ENCODE data around the gene IER3. TPM values are rescaled to one million over a fixed set of nuclear protein-coding genes. Genes with fewer than 3 reads are reported as not detected.

The IER3 gene
- total and polyA plus RNA-seq, 2 of the 8 experiments (the other 6 are each of a cell fraction or from before 2014, with no cell fraction given): 11.9 to 26.5 TPM

DNA sequence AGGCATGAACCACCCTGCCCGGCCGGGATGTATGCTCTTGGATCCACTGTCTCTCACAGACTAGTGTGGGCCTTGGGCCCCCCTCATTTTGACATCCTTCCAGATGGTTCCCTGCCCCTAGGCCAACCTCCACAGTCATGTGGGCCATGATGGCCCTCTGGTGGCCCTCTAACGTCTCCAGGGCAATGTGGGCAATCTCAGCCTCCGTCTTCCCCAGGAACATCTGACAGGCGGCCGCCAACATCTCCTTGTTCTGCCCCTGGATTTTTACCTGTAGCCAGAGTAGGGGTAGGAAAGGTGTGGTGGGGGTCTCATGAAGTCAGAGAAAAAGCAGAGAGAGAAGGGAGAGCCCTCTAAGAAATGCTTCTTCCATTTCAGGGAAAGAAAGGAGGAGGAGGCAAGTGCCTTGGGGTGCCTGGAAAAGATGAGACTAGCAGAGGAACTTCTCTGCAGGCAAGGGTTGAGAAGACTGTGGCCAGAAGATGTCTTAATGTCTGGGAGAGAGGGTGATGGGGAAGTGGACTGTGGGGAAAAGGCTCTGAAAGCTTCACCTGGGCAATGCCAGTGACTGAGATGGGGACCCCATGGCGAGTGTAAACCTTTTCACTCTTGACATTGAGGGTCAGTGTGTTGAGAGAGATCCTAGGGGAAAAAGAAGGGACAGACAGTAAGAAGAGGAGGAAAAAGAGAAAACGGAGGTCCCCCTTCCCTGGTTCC lies 3.1 kb downstream of the IER3 start:
- Histone ChIP-seq H3K4me2 (ENCODE audit: insufficient read depth in 1 of 2, low read depth in 2 of 2, low read length in 2 of 2) (peak overlapping the region; percentile 91 to 94), H3K27ac (ENCODE audit: low read depth, low read length) (no peak overlapping the region), H3K23ac (ENCODE audit: insufficient read length) (no peak overlapping the region), H2AK5ac (ENCODE audit: low read depth, low read length) (no peak overlapping the region), H3K27me3 (replicated peaks in 1 of 4; ENCODE audit: control insufficient read depth in 3 of 4, extremely low read depth in 1 of 4, insufficient read depth in 3 of 4, low read length in 3 of 4) (no peaks in the 10 kb centered on the region; a peak in 1 of 7 replicates), H2BK120ac (replicated peaks; ENCODE audit: low read depth, low read length) (no peak overlapping the region), H3K36me3 (ENCODE audit: control insufficient read depth in 2 of 4, insufficient read depth in 4 of 4, low read length in 3 of 4) (peaks cover 13 to 39% (median 25%) of the 10 kb centered on the region in 4 experiments), H3K9me3 (ENCODE audit: insufficient read depth in 2 of 2, low read depth in 1 of 2, low read length in 1 of 2) (no peaks in the 10 kb centered on the region), H3K9ac (replicated peaks in 1 of 4; ENCODE audit: extremely low read depth in 1 of 4, low read depth in 3 of 4, low read length in 3 of 4) (peak overlapping the region in 2 of 4 experiments; percentile 65 to 68; a peak in 5 of 7 replicates), H3K79me2 (ENCODE audit: control insufficient read depth in 1 of 2, insufficient read depth in 2 of 2, low read length in 2 of 2) (peaks cover 0 to 11% of the 10 kb centered on the region in 2 experiments; a peak in 3 of 4 replicates), H2BK15ac (ENCODE audit: low read length) (no peak overlapping the region), H4K91ac (replicated peaks; ENCODE audit: insufficient read length, low read length) (no peak overlapping the region), H3K14ac (ENCODE audit: insufficient read length) (no peak overlapping the region), H3K18ac (ENCODE audit: extremely low read depth, low read length) (no peak overlapping the region), H2BK5ac (ENCODE audit: low read depth, low read length) (0 out of 2 replicates have a peak overlapping the region, but pooled peaks have one; percentile 72), H4K5ac (ENCODE audit: insufficient read length, low read depth, low read length) (no peak overlapping the region), H4K20me1 (replicated peaks in 1 of 2; ENCODE audit: control insufficient read depth in 1 of 2, insufficient read depth in 2 of 2, low read length in 2 of 2) (peaks cover 3 to 4% of the 10 kb centered on the region in 2 experiments), H3K4ac (replicated peaks; ENCODE audit: insufficient read length, low read depth, low read length) (no peak overlapping the region), H2BK12ac (ENCODE audit: low read depth, low read length) (no peak overlapping the region), H2AFZ (ENCODE audit: low read length) (no peak overlapping the region), H3K23me2 (ENCODE audit: low read depth, low read length) (peaks cover 18% of the 10 kb centered on the region; the same call in 1 of the 2 replicates), H4K8ac (ENCODE audit: extremely low read depth, insufficient read depth, low read length) (no peak overlapping the region), H3K79me1 (ENCODE audit: low read depth, low read length) (peaks cover 9% of the 10 kb centered on the region), H3K4me3 (ENCODE audit: extremely low read depth in 1 of 4, insufficient read depth in 2 of 4, low read depth in 3 of 4, low read length in 4 of 4) (peak overlapping the region; percentile 76 to 95 (median 88); a peak in 7 of 8 replicates), H3K56ac (replicated peaks; ENCODE audit: insufficient read length, low read depth, low read length) (no peak overlapping the region), H2BK20ac (ENCODE audit: low read length) (no peak overlapping the region), H3K4me1 (replicated peaks in 1 of 4; ENCODE audit: control insufficient read depth in 3 of 4, insufficient read depth in 4 of 4, low read length in 3 of 4) (peaks cover 3 to 18% (median 7%) of the 10 kb centered on the region in 4 experiments; a peak in 6 of 7 replicates)
- ChIA-PET POLR2A (ENCODE audit: partially characterized antibody) (interaction anchor here (0.6 to 17.3 kb wide), 12 partner anchors 11 to 172 kb away, joined by 3 to 337 read pairs (median 4); partner anchors contain the start of genes DDR1, MDC1, NRM and TUBB), CTCF (ENCODE audit: partially characterized antibody) (interaction anchor here (0.7 to 4.8 kb wide), 8 partner anchors 10 to 160 kb away, joined by 3 to 26 read pairs (median 7); no protein-coding TSS in a partner anchor)
- FAIRE-seq (no peak), DNase-seq (ENCODE audit: low read depth in 1 of 2, low spot score in 2 of 2) (no peak)
- WGBS, 2 experiments (ENCODE audit: extremely low coverage in 1 of 2, insufficient coverage in 1 of 2, insufficient read length in 1 of 2, insufficient replicate concordance in 2 of 2, low coverage in 1 of 2, low lambda C conversion rate in 2 of 2, missing lambda C conversion rate in 1 of 2): 76% methylated on average over 8 of the region's 8 CpGs; no CpG with 5 or more reads in 1 of the 2 experiments
- TF ChIP-seq POLR2AphosphoS5 (IDR thresholded peaks at IDR 0.05; ENCODE audit: low read depth, low read length) (no peak), EZH2 (IDR thresholded peaks at IDR 0.05; ENCODE audit: low read depth, low read length, severe bottlenecking) (no peak), RBBP5 (IDR thresholded peaks at IDR 0.05; ENCODE audit: borderline replicate concordance, low read depth, low read length) (no peak), HDAC2 (IDR thresholded peaks at IDR 0.05; ENCODE audit: borderline replicate concordance in 1 of 2, low read depth in 2 of 2, low read length in 2 of 2) (no peak), ASH2L (IDR thresholded peaks at IDR 0.05; ENCODE audit: low read length) (no peak), SAP30 (IDR thresholded peaks at IDR 0.05; ENCODE audit: insufficient read depth, insufficient replicate concordance, low read length) (no peak), SIX5 (IDR thresholded peaks at IDR 0.05; ENCODE audit: low read depth, low read length) (no peak), CHD2 (IDR thresholded peaks at IDR 0.05; ENCODE audit: low read length) (no peak)
